Lower leg skin (tissue), 4 donors: ENCODE results near the gene CEP44. TPM values are rescaled to one million over a fixed set of nuclear protein-coding genes. Genes with fewer than 3 reads are reported as not detected.
"Not testable (repeated sequence)": the region's sequence is repeated elsewhere in the genome, so short reads cannot be mapped to it uniquely, and the experiment has no call there.

Source experiments
- DNase-seq, 2 donors: peaks; one replicate each; pipeline ENCODE4 v3.0.0-alpha.2; 2019; ENCODE audit warnings: low spot score in 2 of 2
- H3K4me3 ChIP-seq: fragments of 200-600 bp; sonication (generic); 2 replicates; pipeline ENCODE4 v1.5.1; 2017; ENCODE audit warnings: mild to moderate bottlenecking, low read depth; ENCODE audit not compliant: poor library complexity, severe bottlenecking
- POLR2A ChIP-seq, 2 donors: fragments of 450-650 bp; IDR thresholded peaks; one replicate each; pipeline ENCODE4 v1.6.1; 2016 to 2017; ENCODE audit warnings: antibody characterized with exemption in 2 of 2, mild to moderate bottlenecking in 1 of 2, moderate library complexity in 1 of 2
- WGBS, 2 donors: methylation state at CpG; one replicate each; pipeline ENCODE4 v1.1.5; 2018; 5-methylcytosine and 5-hydroxymethylcytosine counted together
- intact Hi-C: fragments of 100-400 bp; cut with DNase I; formaldehyde crosslinking; loops from one replicate; pipeline ENCODE4 v1.15.0; 2023; ENCODE audit warnings: low total_unique reads
- total RNA-seq, 4 donors: library from RNA; depleted of rRNA; stranded (reverse); fragments of >200 nt; gene quantifications; one replicate each; pipeline ENCODE4 v1.1.0, GENCODE V29; 2016
- TF ChIP-seq, protein P1 (sequence below), 3 donors: fragments of 450-650 bp; IDR thresholded peaks; one replicate each; pipeline ENCODE4 v1.5.1; 2016; ENCODE audit warnings: antibody characterized with exemption in 3 of 3, mild to moderate bottlenecking in 3 of 3, moderate library complexity in 2 of 3

The CEP44 gene
- total RNA-seq, 4 donors from 2014 or later = 10.2 to 32.5 (median 12.7) TPM

DNA sequence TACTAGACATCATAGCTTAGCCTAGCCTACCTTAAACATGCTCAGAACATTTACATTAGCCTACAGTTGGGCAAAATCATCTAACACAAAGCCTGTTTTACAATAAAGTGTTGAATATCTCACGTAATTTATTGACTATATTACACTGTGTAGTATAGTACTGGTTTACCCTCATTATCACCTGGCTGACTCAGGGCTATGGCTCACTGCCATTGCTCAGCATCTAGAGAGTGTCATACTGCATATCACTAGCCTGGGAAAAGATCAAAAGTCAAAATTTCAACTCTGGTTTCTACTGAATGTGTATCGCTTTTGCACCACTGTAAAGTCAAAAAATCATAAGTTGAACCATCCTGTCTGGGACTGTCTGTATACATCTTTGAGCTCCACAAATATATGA is 78.6 kb downstream of the CEP44 start:
- WGBS, 2 donors = 71 to 75% methylated on average over 2 of the region's 2 CpGs
- H3K4me3 ChIP-seq = no peak overlapping the region
- TF ChIP-seq, protein P1, sequence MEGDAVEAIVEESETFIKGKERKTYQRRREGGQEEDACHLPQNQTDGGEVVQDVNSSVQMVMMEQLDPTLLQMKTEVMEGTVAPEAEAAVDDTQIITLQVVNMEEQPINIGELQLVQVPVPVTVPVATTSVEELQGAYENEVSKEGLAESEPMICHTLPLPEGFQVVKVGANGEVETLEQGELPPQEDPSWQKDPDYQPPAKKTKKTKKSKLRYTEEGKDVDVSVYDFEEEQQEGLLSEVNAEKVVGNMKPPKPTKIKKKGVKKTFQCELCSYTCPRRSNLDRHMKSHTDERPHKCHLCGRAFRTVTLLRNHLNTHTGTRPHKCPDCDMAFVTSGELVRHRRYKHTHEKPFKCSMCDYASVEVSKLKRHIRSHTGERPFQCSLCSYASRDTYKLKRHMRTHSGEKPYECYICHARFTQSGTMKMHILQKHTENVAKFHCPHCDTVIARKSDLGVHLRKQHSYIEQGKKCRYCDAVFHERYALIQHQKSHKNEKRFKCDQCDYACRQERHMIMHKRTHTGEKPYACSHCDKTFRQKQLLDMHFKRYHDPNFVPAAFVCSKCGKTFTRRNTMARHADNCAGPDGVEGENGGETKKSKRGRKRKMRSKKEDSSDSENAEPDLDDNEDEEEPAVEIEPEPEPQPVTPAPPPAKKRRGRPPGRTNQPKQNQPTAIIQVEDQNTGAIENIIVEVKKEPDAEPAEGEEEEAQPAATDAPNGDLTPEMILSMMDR (IDR thresholded peaks at IDR 0.05) = no peak
- TF ChIP-seq POLR2A (IDR thresholded peaks at IDR 0.05) = no peak
- DNase-seq = no peak
- intact Hi-C loops = loop anchor here (10.0 kb wide), 2 partner anchors 272 to 342 kb away; no protein-coding TSS in a partner anchor

DNA sequence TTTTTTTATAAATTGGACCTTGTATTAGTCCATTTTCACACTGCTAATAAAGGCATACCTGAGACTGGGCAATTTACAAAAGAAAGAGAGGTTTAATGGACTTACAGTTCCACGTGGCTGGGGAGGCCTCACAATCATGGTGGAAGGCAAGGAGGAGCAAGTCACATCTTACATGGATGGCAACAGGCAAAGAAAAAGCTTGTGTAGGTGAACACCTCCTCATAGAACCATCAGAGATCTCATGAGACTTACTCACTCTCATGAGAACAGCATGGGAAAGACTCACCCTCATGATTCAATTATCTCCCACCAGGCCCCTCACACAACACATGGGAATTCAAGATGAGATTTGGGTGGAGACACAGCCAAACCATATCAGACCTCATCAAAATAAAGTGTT is 80.1 kb downstream of the CEP44 start:
- WGBS, 2 donors = 78 to 83% methylated on average over 1 of the region's 1 CpG
- DNase-seq, H3K4me3 ChIP-seq: not testable (repeated sequence)
- intact Hi-C loops = loop anchor here (10.0 kb wide), 2 partner anchors 271 to 341 kb away; no protein-coding TSS in a partner anchor

DNA sequence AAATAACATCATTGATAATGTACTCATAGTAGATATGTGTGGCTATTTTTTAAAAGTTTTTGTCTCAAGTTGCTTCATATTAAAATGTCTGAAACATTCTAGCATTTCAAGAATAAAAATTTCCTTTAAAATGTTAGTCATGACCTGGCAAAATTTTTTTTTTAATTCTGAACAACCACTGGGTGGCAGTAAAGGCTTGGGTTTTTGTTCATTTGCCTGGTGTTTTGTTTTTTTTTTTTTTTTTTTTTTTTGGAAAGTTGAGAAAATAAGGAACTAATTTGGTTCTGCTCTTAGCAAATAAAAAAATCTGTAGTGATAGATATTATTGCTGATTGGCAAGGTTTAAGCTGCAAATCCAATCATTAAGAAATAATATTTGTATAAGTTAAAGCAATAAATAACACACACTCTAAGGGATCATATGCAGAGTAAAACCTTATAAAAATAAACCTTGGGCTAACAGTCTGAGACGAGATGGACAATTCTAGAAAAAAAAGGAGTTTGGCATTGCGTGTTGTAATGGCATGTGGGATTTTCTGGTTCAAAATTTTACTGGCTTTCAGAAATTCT is 81.4 kb downstream of the CEP44 start:
- DNase-seq = no peak

DNA sequence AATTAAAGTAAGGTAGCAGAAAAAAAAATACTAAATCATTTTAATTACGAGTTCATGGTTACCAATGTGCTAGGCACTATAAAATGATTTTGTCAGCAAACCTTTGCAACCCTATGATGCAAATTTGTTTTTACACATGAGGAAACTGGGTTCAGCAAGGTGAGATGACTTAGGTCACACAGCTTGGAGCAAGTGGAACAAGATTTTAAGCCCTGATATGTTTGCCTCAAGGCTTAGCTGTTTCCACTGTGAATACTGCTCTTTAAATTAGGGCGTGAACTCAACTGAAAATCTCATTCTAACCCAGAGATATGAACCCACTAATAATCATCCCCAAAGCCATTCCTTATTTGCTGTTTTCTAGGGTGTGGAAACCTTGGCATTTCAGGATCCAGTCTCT is 86.3 kb downstream of the CEP44 start:
- intact Hi-C loops = loop anchor here (10.0 kb wide), 2 partner anchors 265 to 335 kb away; no protein-coding TSS in a partner anchor
- TF ChIP-seq, protein P1 (IDR thresholded peaks at IDR 0.05) = no peak
- TF ChIP-seq POLR2A (IDR thresholded peaks at IDR 0.05) = no peak
- H3K4me3 ChIP-seq = no peak overlapping the region
- no peak for DNase-seq
- 70 to 73% methylated on average over 2 of the region's 2 CpGs for WGBS, 2 donors

More for the DNA sequence above, 81.4 kb downstream of the CEP44 start:
- no peak overlapping the region for H3K4me3 ChIP-seq
- 9 to 17% methylated on average over 2 of the region's 2 CpGs for WGBS, 2 donors
- intact Hi-C loops = loop anchor here (10.0 kb wide), 2 partner anchors 270 to 340 kb away; no protein-coding TSS in a partner anchor
- no peak for TF ChIP-seq POLR2A (IDR thresholded peaks at IDR 0.05)
- TF ChIP-seq, protein P1 (IDR thresholded peaks at IDR 0.05) = no peak

DNA sequence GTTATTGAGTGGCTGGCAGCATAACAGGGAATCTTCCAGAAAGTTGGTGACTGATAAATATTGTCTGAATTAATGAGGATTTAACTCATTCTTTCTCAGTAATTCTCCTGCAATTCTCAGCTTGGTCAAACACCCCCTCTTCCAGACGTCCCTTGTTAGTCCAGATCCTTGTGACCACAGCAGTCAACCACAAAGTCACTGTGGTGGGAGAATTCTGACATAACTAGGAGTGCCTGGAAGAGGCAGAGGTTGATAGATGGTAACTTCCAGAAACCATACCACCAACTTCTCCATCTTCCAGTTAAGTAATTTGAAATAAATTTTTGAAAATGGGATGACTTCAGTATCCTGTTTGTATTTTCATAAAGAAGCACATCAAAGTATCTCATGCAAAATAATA is 90.1 kb downstream of the CEP44 start:
- WGBS, 2 donors = 67 to 82% methylated on average over 1 of the region's 1 CpG
- TF ChIP-seq POLR2A (IDR thresholded peaks at IDR 0.05) = no peak
- TF ChIP-seq, protein P1 (IDR thresholded peaks at IDR 0.05) = no peak
- intact Hi-C loops = no loop called here
- DNase-seq = no peak
- no peak overlapping the region for H3K4me3 ChIP-seq

DNA sequence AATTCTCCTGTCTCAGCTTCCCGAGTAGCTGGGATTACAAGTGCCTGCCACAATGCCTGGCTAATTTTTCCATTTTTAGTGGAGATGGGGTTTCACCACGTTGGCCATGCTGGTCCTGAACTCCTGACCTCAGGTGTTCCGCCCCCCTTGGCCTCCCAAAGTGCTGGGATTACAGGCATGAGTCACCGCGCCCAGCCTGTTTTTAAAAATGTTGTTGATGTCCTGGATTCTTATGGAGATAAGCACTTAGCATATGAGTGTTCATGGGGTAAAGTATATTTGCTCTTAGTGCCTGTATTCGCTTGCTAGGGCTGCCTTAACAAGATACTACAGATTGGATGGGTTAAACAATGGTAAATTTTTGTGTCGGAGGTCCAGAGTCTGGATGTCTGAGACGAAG is 91.7 kb downstream of the CEP44 start:
- WGBS, 2 donors = 76 to 86% methylated on average over 8 of the region's 8 CpGs
- TF ChIP-seq POLR2A (IDR thresholded peaks at IDR 0.05) = no peak
- TF ChIP-seq, protein P1 (IDR thresholded peaks at IDR 0.05) = no peak
- no peak overlapping the region for H3K4me3 ChIP-seq
- DNase-seq = no peak
- intact Hi-C loops = no loop called here
